Hepatocyte (in vitro differentiated cells): ENCODE results near the gene CYP2C9. TPM values are rescaled to one million over a fixed set of nuclear protein-coding genes. Genes with fewer than 3 reads are reported as not detected.
"Not testable (repeated sequence)": the region's sequence is repeated elsewhere in the genome, so short reads cannot be mapped to it uniquely, and the experiment has no call there.

ENCODE experiments used
- DNase-seq: peaks from one replicate; pipeline ENCODE4 v3.0.0-alpha.2; 2016; ENCODE audit warnings: low spot score
- H2AFZ ChIP-seq: fragments of 200-600 bp; sonication (generic); 2 replicates; pipeline ENCODE4 v1.6.0; 2016; ENCODE audit warnings: antibody characterized with exemption, mild to moderate bottlenecking
- H3K27ac ChIP-seq: fragments of 200-600 bp; sonication (generic); 2 replicates; pipeline ENCODE4 v1.5.1; 2016; ENCODE audit warnings: mild to moderate bottlenecking
- H3K27me3 ChIP-seq: fragments of 200-600 bp; sonication (generic); 2 replicates; pipeline ENCODE4 v1.6.1; 2016
- H3K36me3 ChIP-seq: fragments of 200-600 bp; sonication (generic); replicated peaks from 2 replicates; pipeline ENCODE4 v1.5.1; 2016; ENCODE audit warnings: low read depth; ENCODE audit not compliant: insufficient read depth
- H3K4me1 ChIP-seq: fragments of 200-600 bp; sonication (generic); 2 replicates; pipeline ENCODE4 v1.5.1; 2016; ENCODE audit warnings: mild to moderate bottlenecking, moderate library complexity; ENCODE audit not compliant: insufficient read depth
- H3K4me2 ChIP-seq: fragments of 200-600 bp; sonication (generic); 2 replicates; pipeline ENCODE4 v1.6.0; 2016
- H3K4me3 ChIP-seq: fragments of 200-600 bp; sonication (generic); 2 replicates; pipeline ENCODE4 v1.5.1; 2016; ENCODE audit warnings: mild to moderate bottlenecking
- H3K79me2 ChIP-seq: fragments of 200-600 bp; sonication (generic); 2 replicates; pipeline ENCODE4 v1.6.0; 2017; ENCODE audit warnings: mild to moderate bottlenecking
- H3K9me2 ChIP-seq: fragments of 200-600 bp; sonication (generic); replicated peaks from 2 replicates; pipeline ENCODE4 v1.6.0; 2017; ENCODE audit warnings: mild to moderate bottlenecking; ENCODE audit not compliant: insufficient read depth
- H3K9me3 ChIP-seq: fragments of 200-600 bp; sonication (generic); 2 replicates; pipeline ENCODE4 v1.5.1; 2016; ENCODE audit warnings: low read depth, mild to moderate bottlenecking
- H4K20me1 ChIP-seq: fragments of 200-600 bp; sonication (generic); 2 replicates; pipeline ENCODE4 v1.6.0; 2016; ENCODE audit warnings: mild to moderate bottlenecking; ENCODE audit not compliant: insufficient read depth, poor library complexity, severe bottlenecking
- EZH2 ChIP-seq: fragments of 200-600 bp; sonication (generic); IDR thresholded peaks from 2 replicates; pipeline ENCODE4 v1.6.1; 2016; ENCODE audit warnings: antibody characterized with exemption, mild to moderate bottlenecking, borderline replicate concordance
- EZH2phosphoT487 ChIP-seq: fragments of 200-600 bp; sonication (generic); IDR thresholded peaks from one replicate; pipeline ENCODE4 v1.6.1; 2018; ENCODE audit warnings: antibody characterized with exemption, mild to moderate bottlenecking, low read depth, moderate library complexity; ENCODE audit not compliant: unreplicated experiment, severe bottlenecking
- WGBS: methylation state at CpG from one replicate; pipeline ENCODE4 v1.1.6; 2016; ENCODE audit warnings: low lambda C conversion rate; ENCODE audit errors: missing lambda C conversion rate; 5-methylcytosine and 5-hydroxymethylcytosine counted together
- polyA plus RNA-seq: library from polyadenylated mRNA; unstranded; fragments of >200 nt; fragmentation: Nextera tagmentation; extraction: Ambion mirVana; gene quantifications from 2 replicates; pipeline ENCODE4 v1.2.1, GENCODE V29; 2016
- total RNA-seq: library from RNA; depleted of rRNA; stranded (reverse); fragments of >200 nt; gene quantifications from 2 replicates; pipeline ENCODE4 v1.2.3, GENCODE V29; 2014
- TF ChIP-seq, protein P1 (sequence below): fragments of 200-600 bp; sonication (generic); IDR thresholded peaks from 2 replicates; pipeline ENCODE4 v1.5.1; 2016; ENCODE audit warnings: antibody characterized with exemption, mild to moderate bottlenecking; ENCODE audit not compliant: poor library complexity

The CYP2C9 gene
- total RNA-seq (61.1 and 69.0 TPM in 2 replicates), polyA plus RNA-seq (32.1 and 39.3 TPM in 2 replicates)

GRCh38 chr10:94938383-94938782 is at the start of gene CYP2C9:
Gene CYP2C9, plus strand, starts transcription at chr10:94938658. Its CDS starts 25 bp downstream, at chr10:94938683.
- no peak within 1 kb of the TSS for H3K4me3 ChIP-seq
- 61% methylated on average over 2 of the region's 2 CpGs for WGBS

GRCh38 chr10:94889123-94889522 is 49.3 kb upstream of the CYP2C9 start:
- no peaks in the 10 kb centered on the region for H3K4me1 ChIP-seq
- no peaks in the 10 kb centered on the region for H3K27me3 ChIP-seq
- H3K79me2 ChIP-seq = no peaks in the 10 kb centered on the region
- TF ChIP-seq EZH2phosphoT487 (no peak), EZH2 (no peak)
- TF ChIP-seq, protein P1, sequence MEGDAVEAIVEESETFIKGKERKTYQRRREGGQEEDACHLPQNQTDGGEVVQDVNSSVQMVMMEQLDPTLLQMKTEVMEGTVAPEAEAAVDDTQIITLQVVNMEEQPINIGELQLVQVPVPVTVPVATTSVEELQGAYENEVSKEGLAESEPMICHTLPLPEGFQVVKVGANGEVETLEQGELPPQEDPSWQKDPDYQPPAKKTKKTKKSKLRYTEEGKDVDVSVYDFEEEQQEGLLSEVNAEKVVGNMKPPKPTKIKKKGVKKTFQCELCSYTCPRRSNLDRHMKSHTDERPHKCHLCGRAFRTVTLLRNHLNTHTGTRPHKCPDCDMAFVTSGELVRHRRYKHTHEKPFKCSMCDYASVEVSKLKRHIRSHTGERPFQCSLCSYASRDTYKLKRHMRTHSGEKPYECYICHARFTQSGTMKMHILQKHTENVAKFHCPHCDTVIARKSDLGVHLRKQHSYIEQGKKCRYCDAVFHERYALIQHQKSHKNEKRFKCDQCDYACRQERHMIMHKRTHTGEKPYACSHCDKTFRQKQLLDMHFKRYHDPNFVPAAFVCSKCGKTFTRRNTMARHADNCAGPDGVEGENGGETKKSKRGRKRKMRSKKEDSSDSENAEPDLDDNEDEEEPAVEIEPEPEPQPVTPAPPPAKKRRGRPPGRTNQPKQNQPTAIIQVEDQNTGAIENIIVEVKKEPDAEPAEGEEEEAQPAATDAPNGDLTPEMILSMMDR = no peak
- no peaks in the 10 kb centered on the region for H3K9me3 ChIP-seq
- no peaks in the 10 kb centered on the region for H3K9me2 ChIP-seq
- no peak overlapping the region for H3K4me3 ChIP-seq
- H3K36me3 ChIP-seq = no peaks in the 10 kb centered on the region
- no peaks in the 10 kb centered on the region for H4K20me1 ChIP-seq
- WGBS = 85% methylated on average over 3 of the region's 3 CpGs
- no peak for DNase-seq
- no peak overlapping the region for H3K4me2 ChIP-seq
- no peak overlapping the region for H2AFZ ChIP-seq
- H3K27ac ChIP-seq = no peak overlapping the region

More at GRCh38 chr10:94938383-94938782, at the start of gene CYP2C9:
- Histone ChIP-seq H3K9me2 (no peaks in the 10 kb centered on the region), H3K4me1 (no peaks in the 10 kb centered on the region), H3K9me3 (no peaks in the 10 kb centered on the region), H3K36me3 (no peaks in the 10 kb centered on the region), H3K27me3 (no peaks in the 10 kb centered on the region), H4K20me1 (no peaks in the 10 kb centered on the region), H2AFZ (no peak within 1 kb of the TSS), H3K27ac (no peak within 1 kb of the TSS), H3K4me2 (no peak within 1 kb of the TSS), H3K79me2 (no peaks in the 10 kb centered on the region)
- no peak for TF ChIP-seq EZH2
- TF ChIP-seq, protein P1 = no peak
- no peak for TF ChIP-seq EZH2phosphoT487
- DNase-seq = no peak

DNA sequence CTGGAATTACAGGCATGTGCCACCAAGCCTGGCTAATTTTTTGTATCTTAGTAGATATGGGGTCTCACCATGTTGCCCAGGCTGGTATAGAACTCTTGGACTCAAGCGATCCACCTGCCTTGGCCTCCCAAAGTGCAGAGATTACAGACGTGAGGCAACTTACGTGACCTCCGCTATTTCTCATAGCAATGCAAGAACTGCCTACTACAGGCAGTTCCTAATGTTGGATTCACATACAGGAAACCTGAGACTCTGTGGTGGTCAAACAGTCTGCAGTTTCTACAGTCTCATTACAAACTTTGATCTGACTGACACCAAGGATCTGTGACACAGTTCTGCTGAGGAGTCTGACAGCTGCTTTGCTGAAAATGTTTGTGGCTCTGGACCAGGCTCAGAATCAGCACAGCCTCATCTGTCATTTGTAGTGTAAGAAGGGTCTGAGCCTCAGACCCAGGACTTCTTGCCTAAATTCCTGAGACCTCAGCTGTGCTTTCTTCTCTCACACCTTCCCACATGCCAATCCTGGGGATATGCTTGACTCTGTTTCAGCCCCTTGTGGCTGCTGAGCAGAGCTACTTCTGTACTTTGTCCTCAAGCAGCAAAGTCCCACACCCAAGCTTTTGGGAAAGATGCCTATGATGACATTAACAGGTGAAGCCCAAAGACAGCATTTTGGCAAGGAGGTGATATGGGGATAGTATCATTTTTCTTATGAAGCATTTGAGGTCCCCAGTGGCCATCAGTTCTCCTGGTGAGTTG is 48.0 kb upstream of the CYP2C9 start:
- H3K4me2 ChIP-seq = no peak overlapping the region
- no peak overlapping the region for H2AFZ ChIP-seq
- H3K4me3 ChIP-seq = no peak overlapping the region
- no peaks in the 10 kb centered on the region for H3K4me1 ChIP-seq
- no peak overlapping the region for H3K27ac ChIP-seq
- no peak for TF ChIP-seq EZH2phosphoT487
- TF ChIP-seq, protein P1 = no peak
- TF ChIP-seq EZH2 = no peak
- DNase-seq = no peak
- no peaks in the 10 kb centered on the region for H3K9me2 ChIP-seq
- no peaks in the 10 kb centered on the region for H3K27me3 ChIP-seq
- WGBS = 86% methylated on average over 4 of the region's 4 CpGs
- no peaks in the 10 kb centered on the region for H3K9me3 ChIP-seq
- no peaks in the 10 kb centered on the region for H3K36me3 ChIP-seq
- no peaks in the 10 kb centered on the region for H4K20me1 ChIP-seq
- H3K79me2 ChIP-seq = no peaks in the 10 kb centered on the region

DNA sequence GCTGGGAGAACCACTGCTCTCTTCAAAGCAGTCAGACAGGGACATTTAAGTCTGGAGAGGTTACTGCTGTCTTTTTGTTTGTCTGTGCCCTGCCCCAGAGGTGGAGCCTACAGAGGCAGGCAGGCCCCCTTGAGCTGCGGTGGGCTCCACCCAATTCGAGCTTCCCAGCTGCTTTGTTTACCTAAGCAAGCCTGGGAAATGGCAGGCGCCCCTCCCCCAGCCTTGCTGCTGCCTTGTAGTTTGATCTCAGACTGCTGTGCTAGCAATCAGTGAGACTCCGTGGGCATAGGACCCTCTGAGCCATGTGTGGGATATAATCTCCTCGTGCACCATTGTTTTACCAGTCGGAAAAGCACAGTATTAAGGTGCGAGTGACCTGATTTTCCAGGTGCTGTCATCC is 40.0 kb upstream of the CYP2C9 start:
- not testable (repeated sequence) for H3K27ac ChIP-seq, H3K9me3 ChIP-seq, H3K4me1 ChIP-seq, H3K79me2 ChIP-seq, H3K4me3 ChIP-seq, DNase-seq, H2AFZ ChIP-seq, H3K9me2 ChIP-seq, H3K4me2 ChIP-seq, H4K20me1 ChIP-seq, H3K27me3 ChIP-seq, H3K36me3 ChIP-seq
- 78% methylated on average over 7 of the region's 7 CpGs for WGBS
